BJ (cell line): ENCODE data around the gene HIPK2. TPM values are rescaled to one million over a fixed set of nuclear protein-coding genes. Genes with fewer than 3 reads are reported as not detected.
A peak's percentile ranks its signal among the peaks of the same experiment; 100 is the strongest.

ENCODE experiments used
- CTCF ChIA-PET: fragments of 350-600 bp; formaldehyde crosslinking; extraction: SDS; loops from one replicate; lab custom pipeline; 2021; ENCODE audit warnings: antibody characterized with exemption, inconsistent platforms; lab: Yijun Ruan, JAX
- POLR2A ChIA-PET: fragments of 300-600 bp; sonication (Branson Sonifier 250); formaldehyde crosslinking; extraction: SDS; loops from one replicate; lab custom pipeline; 2021; ENCODE audit warnings: antibody characterized with exemption; lab: Charles Lee
- DNase-seq: peaks from one replicate; pipeline ENCODE4 v3.0.0-alpha.2; 2011; ENCODE audit warnings: low read depth
- H3K27me3 ChIP-seq: 2 replicates; pipeline ENCODE4 v1.6.0; 2011; ENCODE audit warnings: low read length; ENCODE audit not compliant: control insufficient read depth, insufficient read depth
- H3K36me3 ChIP-seq: 2 replicates; pipeline ENCODE4 v1.5.1; 2011; ENCODE audit warnings: low read length; ENCODE audit not compliant: control insufficient read depth, insufficient read depth
- H3K4me3 ChIP-seq: 2 replicates; pipeline ENCODE4 v1.5.1; 2011; ENCODE audit warnings: low read depth, mild to moderate bottlenecking, control low read depth, low read length
- CTCF ChIP-seq: IDR thresholded peaks from 2 replicates; pipeline ENCODE4 v1.5.1; 2011; ENCODE audit warnings: low read depth, mild to moderate bottlenecking, control low read depth, inconsistent platforms, low read length, moderate library complexity; ENCODE audit not compliant: insufficient read depth
- polyA plus RNA-seq: library from polyadenylated mRNA; depleted of rRNA; stranded (reverse); fragments of >200 nt; gene quantifications from 2 replicates; pipeline ENCODE4 v1.2.3, GENCODE V29; 2011

HIPK2 gene
- polyA plus RNA-seq, 1 experiment, result 3.6 TPM

- no peak for TF ChIP-seq CTCF
- ChIA-PET POLR2A (no interaction called here), CTCF (interaction anchor here (2.5 to 7.0 kb wide), 2 partner anchors 125 to 231 kb away, joined by 10 to 28 read pairs; no protein-coding TSS in a partner anchor)
- Histone ChIP-seq H3K27me3 (no peaks in the 10 kb centered on the region), H3K36me3 (no peaks in the 10 kb centered on the region), H3K4me3 (no peak overlapping the region)
- no peak for DNase-seq
Measured at GRCh38 chr7:139772115-139772514, 5.7 kb downstream of the HIPK2 start.

- no peaks in the 10 kb centered on the region for H3K36me3 ChIP-seq
- H3K27me3 ChIP-seq, result no peaks in the 10 kb centered on the region
- POLR2A ChIA-PET, result no interaction called here
- CTCF ChIA-PET, result interaction anchor here (0.7 to 7.0 kb wide), 5 partner anchors 24 to 231 kb away, joined by 3 to 28 read pairs (median 5); no protein-coding TSS in a partner anchor
- TF ChIP-seq CTCF, result no peak
- H3K4me3 ChIP-seq, result no peak overlapping the region
- DNase-seq, result peak; percentile 62
Measured at GRCh38 chr7:139771001-139771956, 6.5 kb downstream of the HIPK2 start.

- Histone ChIP-seq H3K27me3 (no peaks in the 10 kb centered on the region), H3K4me3 (no peak overlapping the region), H3K36me3 (no peaks in the 10 kb centered on the region)
- ChIA-PET POLR2A (no interaction called here), CTCF (interaction anchor here (1.1 to 7.0 kb wide), 4 partner anchors 14 to 151 kb away, joined by 3 to 28 read pairs (median 4); no protein-coding TSS in a partner anchor)
- DNase-seq, result no peak
- no peak for TF ChIP-seq CTCF
Measured at GRCh38 chr7:139769761-139770160, 8.0 kb downstream of the HIPK2 start.

GRCh38 chr7:139769066-139769465 lies 8.7 kb downstream of the HIPK2 start:
- no peak overlapping the region for H3K4me3 ChIP-seq
- ChIA-PET CTCF (interaction anchor here (1.1 to 7.0 kb wide), 2 partner anchors 14 to 122 kb away, joined by 3 to 28 read pairs; no protein-coding TSS in a partner anchor), POLR2A (no interaction called here)
- no peak for TF ChIP-seq CTCF
- no peaks in the 10 kb centered on the region for H3K27me3 ChIP-seq
- no peaks in the 10 kb centered on the region for H3K36me3 ChIP-seq
- DNase-seq, result no peak

GRCh38 chr7:139768249-139768824 lies 9.5 kb downstream of the HIPK2 start:
- DNase-seq, result no peak
- Histone ChIP-seq H3K4me3 (no peak overlapping the region), H3K36me3 (no peaks in the 10 kb centered on the region), H3K27me3 (no peaks in the 10 kb centered on the region)
- TF ChIP-seq CTCF, result no peak
- POLR2A ChIA-PET, result no interaction called here
- CTCF ChIA-PET, result interaction anchor here (7.0 kb wide), 1 partner anchor 122 kb away, joined by 28 read pairs; no protein-coding TSS in a partner anchor
